Gastrocnemius medialis (tissue), 4 donors: ENCODE results near the gene SSR1. TPM values are rescaled to one million over a fixed set of nuclear protein-coding genes. Genes with fewer than 3 reads are reported as not detected.

ENCODE experiments used
- ATAC-seq, 2 donors: fragments of 150-250 bp; one replicate each; pipeline ENCODE4 v1.9.1; 2016
- DNase-seq, 2 donors: peaks; one replicate each; pipeline ENCODE4 v3.0.0-alpha.2; 2019
- H3K27ac ChIP-seq, 4 donors: fragments of 200-600 bp; sonication (generic); 1 replicate in 1 of 4; 2 replicates in 3 of 4; pipeline ENCODE4 v1.5.1; 2016 to 2018; ENCODE audit warnings: mild to moderate bottlenecking in 2 of 4, moderate library complexity in 1 of 4
- H3K27me3 ChIP-seq, 3 donors: fragments of 200-600 bp; sonication (generic) in 2 of 3; 1 replicate in 1 of 3; 2 replicates in 2 of 3; pipeline versions ENCODE4 v1.5.1 to v1.6.0; 2016 to 2019; ENCODE audit warnings: mild to moderate bottlenecking in 1 of 3, moderate library complexity in 1 of 3
- H3K36me3 ChIP-seq, 2 donors: fragments of 200-600 bp; sonication (generic) in 1 of 2; one replicate each; pipeline ENCODE4 v1.5.1; 2017 to 2018
- H3K4me1 ChIP-seq, 2 donors: fragments of 200-600 bp; sonication (generic) in 1 of 2; one replicate each; pipeline ENCODE4 v1.5.1; 2016 to 2017; ENCODE audit warnings: mild to moderate bottlenecking in 2 of 2
- H3K4me3 ChIP-seq, 4 donors: fragments of 200-600 bp; sonication (generic) in 3 of 4; 1 replicate in 1 of 4; 2 replicates in 3 of 4; pipeline ENCODE4 v1.5.1; 2016 to 2019; ENCODE audit warnings: mild to moderate bottlenecking in 2 of 4
- H3K9me3 ChIP-seq, 3 donors: fragments of 200-600 bp; sonication (generic) in 2 of 3; 1 replicate in 1 of 3; 2 replicates in 2 of 3; pipeline ENCODE4 v1.5.1; 2016 to 2019
- POLR2A ChIP-seq, 2 donors: fragments of 450-650 bp; IDR thresholded peaks; one replicate each; pipeline ENCODE4 v1.6.1; 2017; ENCODE audit warnings: antibody characterized with exemption in 2 of 2, mild to moderate bottlenecking in 2 of 2, moderate library complexity in 2 of 2
- in situ Hi-C, 4 donors: fragments of 200-750 bp; cut with MboI; loops; one replicate each; pipeline versions ENCODE4 v1.15.0 to v1.8.0; 2017; ENCODE audit warnings: low sequenced_read_pairs in 4 of 4
- intact Hi-C: fragments of 100-400 bp; cut with DNase I; formaldehyde crosslinking; loops from one replicate; pipeline ENCODE4 v1.15.1; 2023; ENCODE audit warnings: low total_unique reads
- total RNA-seq, 4 donors: library from RNA; depleted of rRNA; stranded (reverse); fragments of >200 nt; gene quantifications; one replicate each; pipeline versions ENCODE4 v1.1.0 to v1.2.3, GENCODE V29; 2016
- TF ChIP-seq, protein P1 (sequence below), 5 experiments: fragments of 450-650 bp in 3 of 5; fragments of 200-600 bp in 2 of 5; sonication (generic) in 2 of 5; IDR thresholded peaks in 4 of 5; conservative IDR thresholded peaks in 1 of 5; 1 replicate in 4 of 5; 2 replicates in 1 of 5; pipeline ENCODE4 v1.5.1; 2016 to 2019; ENCODE audit warnings: antibody characterized with exemption in 5 of 5, mild to moderate bottlenecking in 3 of 5, moderate library complexity in 3 of 5

The SSR1 gene
- total RNA-seq, 4 donors from 2014 or later, result 11.8 to 36.8 (median 18.6) TPM

DNA sequence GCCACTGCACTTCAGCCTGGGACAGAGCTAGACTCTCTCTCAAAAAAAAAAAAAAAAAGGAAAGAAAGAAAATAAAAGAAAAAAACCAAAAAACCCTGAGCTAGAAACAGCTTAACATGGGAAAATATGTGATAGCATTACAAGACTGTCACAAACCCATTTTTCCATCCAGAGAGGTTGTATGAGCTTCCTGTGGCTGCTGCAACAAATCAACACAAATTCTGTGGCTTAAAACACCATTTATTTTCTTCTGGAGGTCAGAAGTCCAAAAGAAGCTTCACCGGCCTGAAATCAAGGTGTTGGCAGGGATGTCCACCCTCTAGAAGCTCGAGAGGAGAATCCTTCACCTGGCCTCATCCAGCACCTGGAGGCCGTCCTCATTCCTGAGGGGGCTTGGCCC lies 21.7 kb upstream of the SSR1 start:
- ATAC-seq (no peak), DNase-seq (no peak)
- H3K9me3 ChIP-seq, result no peaks in the 10 kb centered on the region
- no peak overlapping the region for H3K27ac ChIP-seq
- H3K4me3 ChIP-seq, result no peak overlapping the region
- no peaks in the 10 kb centered on the region for H3K4me1 ChIP-seq
- in situ Hi-C loops (no loop called here), intact Hi-C loops (no loop called here)
- TF ChIP-seq, protein P1, sequence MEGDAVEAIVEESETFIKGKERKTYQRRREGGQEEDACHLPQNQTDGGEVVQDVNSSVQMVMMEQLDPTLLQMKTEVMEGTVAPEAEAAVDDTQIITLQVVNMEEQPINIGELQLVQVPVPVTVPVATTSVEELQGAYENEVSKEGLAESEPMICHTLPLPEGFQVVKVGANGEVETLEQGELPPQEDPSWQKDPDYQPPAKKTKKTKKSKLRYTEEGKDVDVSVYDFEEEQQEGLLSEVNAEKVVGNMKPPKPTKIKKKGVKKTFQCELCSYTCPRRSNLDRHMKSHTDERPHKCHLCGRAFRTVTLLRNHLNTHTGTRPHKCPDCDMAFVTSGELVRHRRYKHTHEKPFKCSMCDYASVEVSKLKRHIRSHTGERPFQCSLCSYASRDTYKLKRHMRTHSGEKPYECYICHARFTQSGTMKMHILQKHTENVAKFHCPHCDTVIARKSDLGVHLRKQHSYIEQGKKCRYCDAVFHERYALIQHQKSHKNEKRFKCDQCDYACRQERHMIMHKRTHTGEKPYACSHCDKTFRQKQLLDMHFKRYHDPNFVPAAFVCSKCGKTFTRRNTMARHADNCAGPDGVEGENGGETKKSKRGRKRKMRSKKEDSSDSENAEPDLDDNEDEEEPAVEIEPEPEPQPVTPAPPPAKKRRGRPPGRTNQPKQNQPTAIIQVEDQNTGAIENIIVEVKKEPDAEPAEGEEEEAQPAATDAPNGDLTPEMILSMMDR (IDR thresholded peaks at IDR 0.05 in 4 of 5, conservative IDR thresholded peaks at IDR 0.05 in 1 of 5), result no peak
- no peak for TF ChIP-seq POLR2A (IDR thresholded peaks at IDR 0.05)
- H3K36me3 ChIP-seq, result no peaks in the 10 kb centered on the region
- no peaks in the 10 kb centered on the region for H3K27me3 ChIP-seq

DNA sequence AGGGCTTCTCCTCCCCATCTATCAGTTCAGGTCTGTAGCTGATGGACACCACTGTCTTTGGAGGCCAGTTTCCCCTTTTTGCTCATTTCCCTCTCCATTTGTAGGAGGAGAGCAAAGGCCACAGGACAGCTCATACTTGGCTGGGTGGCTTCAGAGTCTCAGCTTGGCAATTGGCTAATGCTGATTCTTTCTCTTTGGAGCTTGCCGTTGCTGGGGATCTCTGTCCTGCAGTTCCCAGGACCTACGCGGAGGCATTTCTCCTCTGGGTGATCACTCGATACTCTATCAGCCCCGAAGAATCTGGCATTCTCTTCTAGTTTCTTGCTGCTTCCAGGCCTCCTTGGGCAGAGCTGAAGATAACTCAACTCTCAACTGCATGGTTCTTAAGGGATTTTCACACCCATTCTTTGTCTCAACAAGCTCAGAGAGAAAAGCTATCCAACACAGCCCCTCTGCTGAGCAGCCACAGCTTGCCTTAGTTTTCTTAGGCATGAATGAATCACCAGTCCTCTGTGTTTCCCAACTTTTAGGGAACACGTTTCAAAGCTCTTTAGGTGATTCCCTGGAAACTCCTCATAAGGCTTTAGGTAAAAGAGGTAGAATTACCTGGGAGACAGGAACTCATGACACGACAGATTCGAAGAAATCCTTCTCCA lies 19.2 kb upstream of the SSR1 start:
- Histone ChIP-seq H3K4me3 (no peak overlapping the region), H3K27ac (no peak overlapping the region), H3K36me3 (no peaks in the 10 kb centered on the region), H3K27me3 (no peaks in the 10 kb centered on the region), H3K4me1 (no peaks in the 10 kb centered on the region), H3K9me3 (no peaks in the 10 kb centered on the region)
- intact Hi-C loops, result no loop called here
- in situ Hi-C loops, result no loop called here
- DNase-seq (no peak), ATAC-seq (no peak)
- TF ChIP-seq, protein P1 (IDR thresholded peaks at IDR 0.05 in 4 of 5, conservative IDR thresholded peaks at IDR 0.05 in 1 of 5), result no peak
- TF ChIP-seq POLR2A (IDR thresholded peaks at IDR 0.05), result no peak

DNA sequence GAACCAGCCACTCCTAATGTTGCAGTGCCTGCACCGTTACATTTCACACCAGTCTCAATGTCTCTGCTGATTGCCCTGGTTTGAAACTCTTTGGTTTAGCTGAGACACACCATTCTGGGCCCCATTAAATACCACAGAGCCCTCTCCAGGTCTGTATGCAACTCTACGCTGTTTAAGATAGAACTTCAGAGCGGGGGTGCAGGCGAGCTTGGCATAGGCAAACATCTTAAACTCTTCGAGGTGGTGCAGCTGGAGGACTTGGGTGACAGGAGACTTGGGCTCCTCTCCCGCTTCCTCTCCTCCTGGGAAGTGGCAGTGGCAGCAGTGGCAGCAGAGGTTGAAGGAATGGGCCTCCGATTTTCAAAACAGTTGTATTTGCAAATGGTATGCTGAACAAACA lies 18.5 kb upstream of the SSR1 start:
- Histone ChIP-seq H3K27me3 (no peaks in the 10 kb centered on the region), H3K36me3 (no peaks in the 10 kb centered on the region), H3K9me3 (no peaks in the 10 kb centered on the region), H3K4me1 (no peaks in the 10 kb centered on the region), H3K27ac (no peak overlapping the region), H3K4me3 (no peak overlapping the region)
- in situ Hi-C loops (no loop called here), intact Hi-C loops (no loop called here)
- no peak for TF ChIP-seq POLR2A (IDR thresholded peaks at IDR 0.05)
- TF ChIP-seq, protein P1 (IDR thresholded peaks at IDR 0.05 in 4 of 5, conservative IDR thresholded peaks at IDR 0.05 in 1 of 5), result no peak
- DNase-seq (no peak), ATAC-seq (no peak)

DNA sequence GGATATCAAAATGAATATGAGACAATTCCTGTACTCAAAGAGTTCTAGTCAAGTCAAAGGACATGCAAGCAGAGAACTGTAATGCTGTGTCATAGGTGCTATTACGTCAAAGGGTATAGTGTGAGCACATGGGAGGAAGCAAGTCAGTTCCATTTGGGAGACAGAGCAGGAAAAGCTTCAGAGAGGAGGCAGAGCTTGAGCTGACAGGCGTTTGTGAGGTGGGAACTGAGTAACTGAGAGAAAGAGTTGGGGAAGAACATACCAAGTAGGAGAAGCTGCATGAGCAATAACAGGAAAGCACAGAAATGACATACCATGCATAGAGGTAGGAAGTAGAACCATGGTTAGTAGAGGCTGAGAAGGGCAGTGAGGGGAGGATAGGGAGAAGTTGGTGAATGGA lies 15.2 kb upstream of the SSR1 start:
- H3K9me3 ChIP-seq, result no peaks in the 10 kb centered on the region
- no peaks in the 10 kb centered on the region for H3K4me1 ChIP-seq
- in situ Hi-C loops, result loop anchor here in 1 of 4 donors (10.0 kb wide), 1 partner anchor 57 kb away; the partner anchor contains the start of genes CAGE1 and RIOK1
- no peak for ATAC-seq
- no peaks in the 10 kb centered on the region for H3K27me3 ChIP-seq
- H3K27ac ChIP-seq, result no peak overlapping the region
- intact Hi-C loops, result no loop called here
- H3K4me3 ChIP-seq, result no peak overlapping the region
- no peak for TF ChIP-seq POLR2A (IDR thresholded peaks at IDR 0.05)
- TF ChIP-seq, protein P1 (IDR thresholded peaks at IDR 0.05 in 4 of 5, conservative IDR thresholded peaks at IDR 0.05 in 1 of 5), result no peak
- no peak for DNase-seq
- H3K36me3 ChIP-seq, result no peaks in the 10 kb centered on the region

DNA sequence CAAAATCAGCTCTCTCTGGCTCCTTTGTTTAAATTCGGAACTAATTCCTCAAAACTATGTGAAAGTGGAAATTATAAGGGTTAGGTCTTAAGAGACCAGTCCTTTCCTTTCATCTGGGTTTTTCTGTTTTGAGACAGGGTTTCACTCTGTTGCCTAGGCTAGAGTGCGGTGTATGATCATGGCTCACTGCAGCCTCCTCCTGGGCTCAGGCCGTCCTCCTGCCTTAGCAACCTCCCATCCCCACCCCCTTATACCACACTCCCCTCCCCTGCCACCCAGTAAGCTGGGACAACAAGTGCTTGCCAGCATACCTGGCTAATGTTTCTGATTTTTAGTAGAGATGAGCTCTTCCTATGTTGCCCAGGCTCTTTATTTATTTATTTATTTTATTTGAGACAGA lies 12.8 kb upstream of the SSR1 start:
- no peak for ATAC-seq
- Histone ChIP-seq H3K4me1 (no peaks in the 10 kb centered on the region), H3K9me3 (no peaks in the 10 kb centered on the region), H3K27ac (no peak overlapping the region), H3K4me3 (no peak overlapping the region), H3K36me3 (no peaks in the 10 kb centered on the region), H3K27me3 (no peaks in the 10 kb centered on the region)
- no peak for DNase-seq
- TF ChIP-seq, protein P1 (IDR thresholded peaks at IDR 0.05 in 4 of 5, conservative IDR thresholded peaks at IDR 0.05 in 1 of 5), result no peak
- TF ChIP-seq POLR2A (IDR thresholded peaks at IDR 0.05), result no peak
- in situ Hi-C loops, result loop anchor here in 1 of 4 donors (10.0 kb wide), 1 partner anchor 59 kb away; the partner anchor contains the start of genes CAGE1 and RIOK1
- intact Hi-C loops, result no loop called here
